ENCODE measurements around the gene PDE11A.

PDE11A gene

DNA sequence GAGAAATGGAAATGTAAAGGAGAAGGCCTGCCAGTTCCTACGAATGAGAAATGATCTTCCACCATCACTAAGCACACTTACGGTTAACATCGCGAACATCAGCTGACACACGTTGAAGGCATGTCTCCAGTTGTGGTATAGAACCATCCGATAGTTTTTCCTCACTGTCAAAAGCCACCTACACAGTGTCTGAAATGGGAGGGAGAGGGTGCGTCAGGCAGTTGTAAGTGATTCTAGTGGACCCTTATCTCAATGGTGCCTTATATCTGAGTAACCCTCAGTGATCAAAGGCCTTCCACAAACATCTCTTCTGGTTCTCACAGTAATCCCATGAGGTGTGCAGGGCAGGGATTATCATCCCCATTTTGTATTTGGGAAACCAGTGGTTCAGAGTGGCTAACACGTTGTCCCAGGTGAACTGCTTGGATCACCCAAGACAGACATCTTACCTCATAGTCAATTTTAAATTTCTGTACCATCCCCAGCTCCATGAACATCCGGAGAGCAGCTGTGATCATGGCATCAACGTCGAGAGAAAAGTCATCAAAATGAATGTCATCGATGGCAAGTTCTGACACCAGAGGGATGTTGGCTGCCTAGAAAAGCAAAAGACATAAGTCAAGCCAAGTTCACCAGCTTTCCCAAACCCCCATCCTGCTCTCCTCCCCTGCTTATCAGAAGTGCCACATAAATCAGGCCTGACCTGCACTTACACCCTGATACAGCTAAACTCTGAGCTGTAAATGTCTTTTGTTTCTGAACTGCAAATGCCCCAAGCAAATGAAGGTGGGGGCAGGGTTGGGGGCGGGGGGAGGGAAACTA lies 344.8 kb downstream of the PDE11A start:
- TF ChIP-seq SIN3A (IDR thresholded peaks at IDR 0.05; ENCODE audit: borderline replicate concordance, insufficient read depth, low read length) (no peak), POLR2AphosphoS5 (IDR thresholded peaks at IDR 0.05; ENCODE audit: low read depth, low read length) (no peak), TAF1 (IDR thresholded peaks at IDR 0.05; ENCODE audit: borderline replicate concordance, insufficient read depth, low read length) (no peak), FOXP2 (optimal IDR thresholded peaks at IDR 0.05; ENCODE audit: borderline replicate concordance, extremely low read depth, extremely low read length, insufficient read depth) (no peak)
- TF ChIP-seq, protein P1, sequence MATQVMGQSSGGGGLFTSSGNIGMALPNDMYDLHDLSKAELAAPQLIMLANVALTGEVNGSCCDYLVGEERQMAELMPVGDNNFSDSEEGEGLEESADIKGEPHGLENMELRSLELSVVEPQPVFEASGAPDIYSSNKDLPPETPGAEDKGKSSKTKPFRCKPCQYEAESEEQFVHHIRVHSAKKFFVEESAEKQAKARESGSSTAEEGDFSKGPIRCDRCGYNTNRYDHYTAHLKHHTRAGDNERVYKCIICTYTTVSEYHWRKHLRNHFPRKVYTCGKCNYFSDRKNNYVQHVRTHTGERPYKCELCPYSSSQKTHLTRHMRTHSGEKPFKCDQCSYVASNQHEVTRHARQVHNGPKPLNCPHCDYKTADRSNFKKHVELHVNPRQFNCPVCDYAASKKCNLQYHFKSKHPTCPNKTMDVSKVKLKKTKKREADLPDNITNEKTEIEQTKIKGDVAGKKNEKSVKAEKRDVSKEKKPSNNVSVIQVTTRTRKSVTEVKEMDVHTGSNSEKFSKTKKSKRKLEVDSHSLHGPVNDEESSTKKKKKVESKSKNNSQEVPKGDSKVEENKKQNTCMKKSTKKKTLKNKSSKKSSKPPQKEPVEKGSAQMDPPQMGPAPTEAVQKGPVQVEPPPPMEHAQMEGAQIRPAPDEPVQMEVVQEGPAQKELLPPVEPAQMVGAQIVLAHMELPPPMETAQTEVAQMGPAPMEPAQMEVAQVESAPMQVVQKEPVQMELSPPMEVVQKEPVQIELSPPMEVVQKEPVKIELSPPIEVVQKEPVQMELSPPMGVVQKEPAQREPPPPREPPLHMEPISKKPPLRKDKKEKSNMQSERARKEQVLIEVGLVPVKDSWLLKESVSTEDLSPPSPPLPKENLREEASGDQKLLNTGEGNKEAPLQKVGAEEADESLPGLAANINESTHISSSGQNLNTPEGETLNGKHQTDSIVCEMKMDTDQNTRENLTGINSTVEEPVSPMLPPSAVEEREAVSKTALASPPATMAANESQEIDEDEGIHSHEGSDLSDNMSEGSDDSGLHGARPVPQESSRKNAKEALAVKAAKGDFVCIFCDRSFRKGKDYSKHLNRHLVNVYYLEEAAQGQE (IDR thresholded peaks at IDR 0.05; ENCODE audit: insufficient read depth in 1 of 2, low read depth in 2 of 2, low read length in 2 of 2): no peak

DNA sequence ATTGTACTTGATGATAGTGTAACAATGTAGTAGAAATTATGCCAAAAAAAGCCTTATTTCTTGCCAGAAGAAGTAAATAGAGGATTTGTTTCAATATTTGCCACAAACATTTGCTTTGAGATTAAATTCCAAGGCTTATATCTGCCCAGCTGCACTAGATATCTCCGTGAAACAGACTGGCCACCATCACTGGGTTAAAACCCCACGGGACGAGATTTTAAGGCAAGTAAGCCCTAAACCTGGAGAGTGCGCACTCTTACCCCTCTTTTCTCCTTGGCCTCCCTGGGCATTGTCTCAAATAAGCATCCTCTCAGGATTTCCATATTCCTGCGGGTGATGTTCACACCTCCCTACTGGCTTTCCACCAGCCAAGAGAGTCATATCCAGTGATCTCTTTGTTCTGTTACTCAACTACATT lies 345.6 kb downstream of the PDE11A start:
- TF ChIP-seq, protein P1 (IDR thresholded peaks at IDR 0.05; ENCODE audit: insufficient read depth in 1 of 2, low read depth in 2 of 2, low read length in 2 of 2): no peak
- TF ChIP-seq POLR2AphosphoS5 (IDR thresholded peaks at IDR 0.05; ENCODE audit: low read depth, low read length): no peak
- no peak for TF ChIP-seq TAF1 (IDR thresholded peaks at IDR 0.05; ENCODE audit: borderline replicate concordance, insufficient read depth, low read length)
- TF ChIP-seq SIN3A (IDR thresholded peaks at IDR 0.05; ENCODE audit: borderline replicate concordance, insufficient read depth, low read length): no peak
- no peak for TF ChIP-seq FOXP2 (optimal IDR thresholded peaks at IDR 0.05; ENCODE audit: borderline replicate concordance, extremely low read depth, extremely low read length, insufficient read depth)

DNA sequence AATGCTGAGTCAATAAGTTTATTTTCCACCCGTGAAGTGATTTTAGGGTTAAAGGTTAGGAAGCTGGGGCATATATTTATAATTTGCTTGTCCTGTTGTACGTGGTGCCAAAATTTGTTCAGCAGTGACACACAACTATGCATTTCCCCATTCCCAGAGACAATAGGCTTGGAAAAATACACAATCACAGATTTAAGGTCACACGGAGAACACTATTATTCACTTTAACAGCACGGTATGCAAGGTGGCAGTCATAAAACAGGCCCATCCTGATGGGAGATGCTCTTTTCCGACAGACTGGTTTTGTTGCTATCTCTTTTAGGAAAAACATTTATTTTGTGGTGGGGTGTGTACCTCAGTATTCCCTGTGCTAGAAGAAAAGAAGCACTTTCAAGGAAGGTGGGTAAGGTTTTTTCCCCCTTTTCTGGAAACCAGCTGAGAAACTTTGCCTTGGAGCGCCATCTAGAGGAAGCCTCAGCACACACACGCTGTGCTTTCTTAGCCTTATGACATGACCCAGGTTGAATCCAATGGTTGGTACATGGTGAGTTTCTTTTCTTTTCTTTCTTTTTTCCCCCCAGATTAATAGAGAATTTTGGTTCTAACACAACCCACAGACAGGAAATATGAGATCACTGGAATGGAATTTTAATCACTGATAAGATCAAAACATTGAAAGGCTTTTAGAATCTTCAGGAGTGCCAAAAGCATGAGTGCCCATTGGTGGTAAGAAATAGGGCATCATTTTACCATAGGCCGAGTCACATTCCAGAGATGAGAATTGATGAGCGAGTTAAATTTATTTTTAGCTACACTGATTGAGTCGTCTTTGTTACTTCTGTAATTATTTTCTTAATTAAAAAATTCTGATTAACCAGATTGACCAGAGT lies 347.9 kb downstream of the PDE11A start:
- no peak for TF ChIP-seq SIN3A (IDR thresholded peaks at IDR 0.05; ENCODE audit: borderline replicate concordance, insufficient read depth, low read length)

DNA sequence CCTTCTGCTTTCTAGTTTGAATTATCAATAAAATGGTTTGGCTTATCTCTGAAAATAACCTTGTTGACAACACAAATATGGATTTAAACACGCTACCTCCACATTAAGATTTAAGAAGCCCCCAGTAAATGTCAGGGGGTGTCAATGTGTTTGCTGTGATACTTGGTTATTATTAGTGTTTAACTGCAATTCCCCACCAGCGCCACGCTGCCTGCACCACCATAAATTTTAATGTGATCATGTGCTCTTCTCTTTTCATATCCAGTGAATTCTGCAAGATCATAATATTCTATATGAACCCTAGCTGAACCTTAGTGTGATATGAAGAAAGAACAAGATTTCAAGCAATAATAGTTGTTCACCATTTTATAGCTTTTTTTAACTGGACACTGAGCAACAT lies 349.3 kb downstream of the PDE11A start:
- TF ChIP-seq POLR2AphosphoS5 (IDR thresholded peaks at IDR 0.05; ENCODE audit: low read depth, low read length): no peak
- no peak for TF ChIP-seq TAF1 (IDR thresholded peaks at IDR 0.05; ENCODE audit: borderline replicate concordance, insufficient read depth, low read length)
- TF ChIP-seq, protein P1 (IDR thresholded peaks at IDR 0.05; ENCODE audit: insufficient read depth in 1 of 2, low read depth in 2 of 2, low read length in 2 of 2): no peak
- no peak for TF ChIP-seq SIN3A (IDR thresholded peaks at IDR 0.05; ENCODE audit: borderline replicate concordance, insufficient read depth, low read length)
- no peak for TF ChIP-seq FOXP2 (optimal IDR thresholded peaks at IDR 0.05; ENCODE audit: borderline replicate concordance, extremely low read depth, extremely low read length, insufficient read depth)

DNA sequence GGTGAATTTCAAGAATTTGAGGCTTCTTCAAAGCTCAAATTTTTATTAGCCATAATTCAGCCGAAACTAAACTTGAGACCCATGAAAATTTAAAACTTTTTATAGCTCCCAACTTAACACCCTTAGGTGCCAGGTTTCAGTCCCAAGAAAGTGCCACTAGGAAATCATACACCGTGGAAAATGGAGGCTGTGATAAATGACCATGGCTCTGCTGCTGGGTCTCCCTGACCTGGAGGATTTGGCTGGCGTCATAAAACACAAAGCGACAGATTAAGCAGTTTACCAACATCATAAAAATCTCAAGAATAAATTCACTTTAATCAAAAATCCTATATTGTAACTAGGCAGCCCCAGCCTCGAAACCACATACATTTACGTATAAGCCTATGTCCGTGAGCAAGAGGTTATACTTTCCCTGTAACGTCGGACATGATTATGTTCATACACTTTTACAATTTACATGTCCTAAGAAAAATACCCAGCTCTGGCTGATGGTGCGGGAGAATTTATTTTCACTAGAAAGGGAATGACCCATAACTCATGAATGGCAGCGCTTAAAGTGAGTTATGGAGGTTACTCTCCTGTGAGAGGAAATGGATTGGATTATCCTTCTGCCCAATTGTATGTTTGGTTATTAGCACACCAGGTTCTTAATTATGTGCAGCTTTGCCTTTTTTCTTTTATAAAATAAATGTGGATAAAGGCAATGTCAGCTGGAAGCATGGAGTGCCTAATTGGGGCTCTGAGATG lies 350.6 kb downstream of the PDE11A start:
- TF ChIP-seq TAF1 (IDR thresholded peaks at IDR 0.05; ENCODE audit: borderline replicate concordance, insufficient read depth, low read length): no peak
- TF ChIP-seq, protein P1 (IDR thresholded peaks at IDR 0.05; ENCODE audit: insufficient read depth in 1 of 2, low read depth in 2 of 2, low read length in 2 of 2): no peak
- TF ChIP-seq POLR2AphosphoS5 (IDR thresholded peaks at IDR 0.05; ENCODE audit: low read depth, low read length): no peak
- TF ChIP-seq FOXP2 (optimal IDR thresholded peaks at IDR 0.05; ENCODE audit: borderline replicate concordance, extremely low read depth, extremely low read length, insufficient read depth): no peak
- TF ChIP-seq SIN3A (IDR thresholded peaks at IDR 0.05; ENCODE audit: borderline replicate concordance, insufficient read depth, low read length): no peak
